ENCODE results near the gene CNNM2.
"Not testable (repeated sequence)": the region's sequence is repeated elsewhere in the genome, so short reads cannot be mapped to it uniquely, and the experiment has no call there.

Gene CNNM2

GRCh38 chr10:102962951-102963755 lies 45.1 kb downstream of the CNNM2 start:
- DNase-seq: no peak
- in situ Hi-C loops (cut with MboI; ENCODE audit: low pct_unique_long_range_greater_than_20kb, low sequenced_read_pairs): no loop called here

DNA sequence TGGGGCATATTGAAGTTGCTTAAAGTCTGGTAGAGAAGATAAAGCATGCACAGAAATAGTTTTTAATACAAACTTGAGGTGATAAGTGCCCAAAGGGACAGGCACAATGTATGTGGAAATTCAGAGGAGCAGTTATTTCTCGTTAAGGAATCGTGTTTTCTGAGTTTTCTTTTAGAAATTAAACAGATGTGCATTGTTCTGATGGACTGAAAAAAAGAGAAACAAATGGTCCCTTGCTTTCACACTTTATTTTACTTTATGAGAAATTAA lies 45.6 kb downstream of the CNNM2 start:
- DNase-seq: no peak
- in situ Hi-C loops (cut with MboI; ENCODE audit: low pct_unique_long_range_greater_than_20kb, low sequenced_read_pairs): no loop called here

- DNase-seq; in situ Hi-C loops (cut with MboI; ENCODE audit: low pct_unique_long_range_greater_than_20kb, low sequenced_read_pairs): not testable (repeated sequence)
Observed at GRCh38 chr10:102964064-102964463, 46.0 kb downstream of the CNNM2 start.

- in situ Hi-C loops (cut with MboI; ENCODE audit: low pct_unique_long_range_greater_than_20kb, low sequenced_read_pairs): no loop called here
- no peak for DNase-seq
Observed at GRCh38 chr10:102964713-102965112, 46.6 kb downstream of the CNNM2 start.

- in situ Hi-C loops (cut with MboI; ENCODE audit: low pct_unique_long_range_greater_than_20kb, low sequenced_read_pairs): no loop called here
- DNase-seq: no peak
Observed at GRCh38 chr10:102965311-102965851, 47.3 kb downstream of the CNNM2 start.

- no peak for DNase-seq
- in situ Hi-C loops (cut with MboI; ENCODE audit: low pct_unique_long_range_greater_than_20kb, low sequenced_read_pairs): no loop called here
Observed at GRCh38 chr10:102967123-102967522, 49.0 kb downstream of the CNNM2 start.

GRCh38 chr10:102970562-102971340 lies 52.7 kb downstream of the CNNM2 start:
- no peak for DNase-seq
- in situ Hi-C loops (cut with MboI; ENCODE audit: low pct_unique_long_range_greater_than_20kb, low sequenced_read_pairs): no loop called here

DNA sequence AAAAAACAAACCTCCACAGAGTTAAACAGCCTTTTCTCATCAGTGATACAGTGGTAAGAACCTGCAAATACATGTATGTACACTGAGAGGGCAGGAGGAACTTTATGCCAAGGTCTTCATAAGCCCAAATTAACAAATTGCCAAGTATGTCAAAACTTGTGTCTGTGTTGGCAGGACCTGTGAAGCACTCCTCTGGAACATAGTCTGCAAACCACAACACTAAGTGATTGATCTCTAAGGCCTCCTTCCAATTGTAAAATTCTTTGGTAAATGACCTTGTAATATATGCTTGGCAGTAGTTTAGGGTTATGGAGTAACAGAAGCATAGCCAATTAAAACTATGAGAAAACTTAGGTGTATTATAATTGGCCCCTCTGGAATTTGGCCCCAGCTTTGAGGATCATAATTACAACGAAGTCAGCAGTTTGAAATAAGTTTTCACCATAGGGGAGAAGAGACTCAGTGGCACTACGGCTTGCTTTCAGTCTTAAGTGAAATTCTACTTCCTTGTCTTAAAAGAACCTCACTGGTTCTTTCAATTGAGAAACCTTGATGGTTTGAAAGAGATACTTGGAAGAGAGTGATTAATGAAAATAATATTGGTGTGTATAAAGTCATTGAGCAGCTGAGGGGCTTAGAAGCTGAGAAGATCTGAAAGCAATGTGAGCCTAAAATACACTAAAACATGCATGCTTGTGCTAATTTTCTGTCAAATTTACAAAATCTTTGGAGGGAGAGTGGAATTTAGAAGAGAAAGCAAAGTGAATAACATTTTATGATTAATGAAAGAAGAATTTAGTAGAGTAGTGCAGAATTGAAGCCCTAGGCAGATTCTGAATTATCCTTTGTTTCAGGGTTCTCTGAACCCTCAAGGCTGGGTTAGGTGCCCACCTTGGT lies 57.6 kb downstream of the CNNM2 start:
- no peak for DNase-seq
- in situ Hi-C loops (cut with MboI; ENCODE audit: low pct_unique_long_range_greater_than_20kb, low sequenced_read_pairs): no loop called here

DNA sequence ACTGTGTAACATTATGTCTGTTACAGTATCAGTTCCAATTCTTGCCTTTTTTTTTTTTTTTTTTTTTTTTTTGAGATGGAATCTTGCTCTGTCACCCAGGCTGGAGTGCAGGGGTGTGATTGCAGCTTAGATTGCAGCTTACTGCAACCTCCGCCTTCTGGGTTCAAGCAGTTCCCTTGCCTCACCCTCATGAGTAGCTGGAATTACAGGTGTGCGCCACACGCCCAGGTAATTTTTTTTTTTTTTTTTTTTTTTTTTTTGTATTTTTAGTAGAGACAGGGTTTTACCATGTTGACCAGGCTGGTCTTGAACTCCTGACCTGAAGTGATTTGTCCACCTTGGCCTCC lies 58.3 kb downstream of the CNNM2 start:
- in situ Hi-C loops (cut with MboI; ENCODE audit: low pct_unique_long_range_greater_than_20kb, low sequenced_read_pairs); DNase-seq: not testable (repeated sequence)

GRCh38 chr10:102982296-102982695 lies 64.2 kb downstream of the CNNM2 start:
- in situ Hi-C loops (cut with MboI; ENCODE audit: low pct_unique_long_range_greater_than_20kb, low sequenced_read_pairs): no loop called here
- no peak for DNase-seq

GRCh38 chr10:102984086-102984485 lies 66.0 kb downstream of the CNNM2 start:
- no peak for DNase-seq
- in situ Hi-C loops (cut with MboI; ENCODE audit: low pct_unique_long_range_greater_than_20kb, low sequenced_read_pairs): no loop called here

DNA sequence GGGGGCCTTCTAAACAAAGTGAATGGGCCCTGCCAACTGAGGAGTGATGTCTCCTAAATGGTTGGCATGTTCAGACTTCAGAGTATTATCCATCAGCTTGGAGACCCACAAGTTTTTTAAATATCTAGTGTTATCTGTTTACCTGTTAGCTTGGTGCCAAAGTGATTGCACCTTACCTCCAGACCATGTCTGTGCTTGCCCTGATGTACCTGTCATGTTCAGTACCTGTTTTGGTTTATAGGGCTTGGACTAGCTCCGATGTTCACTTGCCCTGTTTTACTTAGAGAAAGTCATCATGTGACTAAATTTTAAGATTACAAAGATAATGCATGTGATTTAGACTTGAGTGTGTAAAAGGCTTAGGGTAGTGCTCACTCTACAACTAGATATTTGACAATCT lies 67.7 kb downstream of the CNNM2 start:
- in situ Hi-C loops (cut with MboI; ENCODE audit: low pct_unique_long_range_greater_than_20kb, low sequenced_read_pairs): no loop called here
- DNase-seq: no peak

GRCh38 chr10:102988404-102989314 lies 70.6 kb downstream of the CNNM2 start:
- in situ Hi-C loops (cut with MboI; ENCODE audit: low pct_unique_long_range_greater_than_20kb, low sequenced_read_pairs): no loop called here
- DNase-seq: peak; percentile 47

DNA sequence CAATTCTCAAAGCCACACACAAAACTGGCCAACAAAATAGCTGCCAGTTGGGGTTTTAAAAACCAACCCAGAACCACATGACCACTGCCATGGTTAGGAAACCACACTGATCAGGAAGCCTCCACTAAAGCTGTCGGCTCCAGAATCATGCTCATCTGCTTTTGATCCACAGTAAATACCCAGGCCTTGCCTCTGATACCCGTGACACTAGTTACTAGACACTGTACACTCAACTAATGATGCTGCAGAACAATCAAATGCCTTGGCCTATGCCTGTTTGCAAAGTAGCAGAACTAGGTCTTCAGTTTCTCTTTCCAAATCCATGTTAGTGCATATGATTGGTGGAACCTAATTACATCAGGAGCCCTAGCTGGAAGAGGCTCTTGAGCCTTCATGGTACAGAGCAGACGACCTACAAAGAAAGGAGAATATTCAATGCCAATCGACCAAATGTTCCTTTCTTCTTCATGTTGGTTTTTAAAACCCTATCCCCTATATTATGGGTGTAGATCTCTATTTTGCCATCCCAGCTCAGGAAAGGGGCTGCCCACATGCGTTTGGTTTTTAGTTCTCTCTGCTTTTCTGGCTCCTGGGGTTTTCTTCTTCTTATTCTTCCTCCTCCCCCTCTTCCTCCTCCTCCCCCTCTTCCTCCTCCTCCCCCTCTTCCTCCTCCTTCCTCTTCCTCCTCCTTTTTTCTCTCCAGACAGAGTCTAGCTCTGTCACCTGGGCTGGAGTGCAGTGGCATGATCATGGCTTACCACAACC lies 76.6 kb downstream of the CNNM2 start:
- DNase-seq: peak; percentile 21
- in situ Hi-C loops (cut with MboI; ENCODE audit: low pct_unique_long_range_greater_than_20kb, low sequenced_read_pairs): no loop called here

- in situ Hi-C loops (cut with MboI; ENCODE audit: low pct_unique_long_range_greater_than_20kb, low sequenced_read_pairs): no loop called here
- no peak for DNase-seq
Observed at GRCh38 chr10:102996876-102997275, 78.8 kb downstream of the CNNM2 start.

GRCh38 chr10:102997998-102998397 lies 79.9 kb downstream of the CNNM2 start:
- no peak for DNase-seq
- in situ Hi-C loops (cut with MboI; ENCODE audit: low pct_unique_long_range_greater_than_20kb, low sequenced_read_pairs): no loop called here

GRCh38 chr10:102998399-102998907 lies 80.4 kb downstream of the CNNM2 start:
- no peak for DNase-seq
- in situ Hi-C loops (cut with MboI; ENCODE audit: low pct_unique_long_range_greater_than_20kb, low sequenced_read_pairs): no loop called here

DNA sequence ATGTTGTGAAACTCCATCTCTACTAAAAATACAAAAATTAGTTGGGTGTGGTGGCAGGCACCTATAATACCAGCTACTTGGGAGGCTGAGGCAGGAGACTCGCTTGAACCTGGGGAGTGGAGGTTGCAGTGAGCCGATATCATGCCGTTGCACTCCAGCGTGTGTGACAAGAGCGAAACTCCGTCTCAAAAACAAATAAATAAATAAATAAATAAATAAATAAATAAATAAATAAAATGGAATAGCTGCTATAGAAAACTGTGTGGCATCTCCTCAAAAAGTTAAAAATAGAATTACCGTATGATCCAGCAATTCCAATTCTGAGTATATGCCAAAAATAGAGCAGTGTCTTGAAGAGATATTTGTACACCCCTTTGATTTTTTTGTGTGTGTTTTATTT lies 82.0 kb downstream of the CNNM2 start:
- DNase-seq; in situ Hi-C loops (cut with MboI; ENCODE audit: low pct_unique_long_range_greater_than_20kb, low sequenced_read_pairs): not testable (repeated sequence)
